HG03135 (cell line): ENCODE results near the gene WDR4.
A peak's percentile ranks its signal among the peaks of the same experiment; 100 is the strongest.
"Not testable (repeated sequence)": the region's sequence is repeated elsewhere in the genome, so short reads cannot be mapped to it uniquely, and the experiment has no call there.

Experiments used
- ATAC-seq: cut with Tn5 transposase; IDR thresholded peaks from one replicate; pipeline ENCODE4 v1.9.1; 2021; ENCODE audit warnings: mild to moderate bottlenecking, moderate library complexity; ENCODE audit not compliant: unreplicated experiment

The WDR4 gene

GRCh38 chr21:42880352-42880751 lies 1.0 kb upstream of the WDR4 start:
- ATAC-seq = no peak

GRCh38 chr21:42878678-42878992 lies 704 bp downstream of the WDR4 start:
- ATAC-seq = peak; percentile 29

- ATAC-seq = not testable (repeated sequence)
Measured at GRCh38 chr21:42875811-42876210, 3.5 kb downstream of the WDR4 start.

- ATAC-seq = no peak
Measured at GRCh38 chr21:42873096-42873495, 6.2 kb downstream of the WDR4 start.

- no peak for ATAC-seq
Measured at GRCh38 chr21:42868196-42868595, 11.1 kb downstream of the WDR4 start.

- ATAC-seq = no peak
Measured at GRCh38 chr21:42865776-42866160, 13.6 kb downstream of the WDR4 start.

- ATAC-seq = no peak
Measured at GRCh38 chr21:42864815-42865775, 14.2 kb downstream of the WDR4 start.

- ATAC-seq = no peak
Measured at GRCh38 chr21:42864286-42864685, 15.1 kb downstream of the WDR4 start.

GRCh38 chr21:42863504-42863870 lies 15.9 kb downstream of the WDR4 start:
- ATAC-seq = no peak

GRCh38 chr21:42862774-42863503 lies 16.4 kb downstream of the WDR4 start:
- no peak for ATAC-seq

GRCh38 chr21:42861848-42862400 lies 17.4 kb downstream of the WDR4 start:
- ATAC-seq = no peak

- no peak for ATAC-seq
Measured at GRCh38 chr21:42861311-42861847, 18.0 kb downstream of the WDR4 start.

- no peak for ATAC-seq
Measured at GRCh38 chr21:42860345-42860744, 19.0 kb downstream of the WDR4 start.

GRCh38 chr21:42859891-42860230 lies 19.5 kb downstream of the WDR4 start:
- ATAC-seq = no peak

GRCh38 chr21:42858957-42859890 lies 20.1 kb downstream of the WDR4 start:
- ATAC-seq = no peak

- ATAC-seq = no peak
Measured at GRCh38 chr21:42858185-42858847, 21.0 kb downstream of the WDR4 start.

GRCh38 chr21:42857216-42857615 lies 22.1 kb downstream of the WDR4 start:
- ATAC-seq = no peak

GRCh38 chr21:42855937-42856335 lies 23.4 kb downstream of the WDR4 start:
- no peak for ATAC-seq

GRCh38 chr21:42855171-42855936 lies 24.0 kb downstream of the WDR4 start:
- ATAC-seq = no peak
